ENCODE data around the gene C2CD2.
"Not testable (repeated sequence)": the region's sequence is repeated elsewhere in the genome, so short reads cannot be mapped to it uniquely, and the experiment has no call there.

C2CD2 gene

DNA sequence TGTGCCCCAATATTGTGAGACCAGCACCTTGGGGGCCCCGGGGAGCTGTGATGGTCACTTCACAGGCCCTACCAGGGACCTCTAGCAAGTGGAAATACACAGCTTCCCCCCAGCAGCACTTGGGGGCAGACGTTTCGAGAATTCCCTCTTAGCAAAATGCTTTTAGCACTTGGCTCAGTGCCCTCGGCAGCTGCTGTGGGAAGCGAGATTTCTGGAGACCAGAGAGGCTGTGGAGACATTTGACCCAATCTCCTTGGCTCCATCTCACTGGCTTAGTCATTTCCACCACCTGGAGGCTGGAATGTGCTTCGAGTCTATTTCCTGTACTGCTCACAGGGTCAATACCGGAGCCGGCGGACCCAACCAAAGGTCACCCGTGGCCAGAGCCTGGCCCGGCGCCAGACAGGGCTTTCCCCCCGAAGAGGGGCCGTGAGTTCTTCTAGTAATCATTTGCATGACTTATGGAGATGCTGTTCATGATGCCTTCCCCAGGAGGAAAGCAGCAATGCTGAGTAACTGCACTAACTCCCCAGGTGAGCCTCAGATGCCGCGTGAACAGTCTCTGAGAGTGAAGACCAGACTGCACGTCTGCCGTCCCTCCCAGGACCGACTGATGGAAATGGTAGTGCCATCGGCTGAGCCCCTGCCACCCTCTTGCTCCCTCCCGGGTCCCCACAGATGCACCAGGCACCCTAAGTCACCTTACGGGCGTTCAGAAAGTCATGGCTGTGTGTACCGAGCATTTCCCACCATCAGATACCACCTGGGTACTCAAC lies 4.4 kb upstream of the C2CD2 start:
- DNase-seq (ENCODE audit: low read depth) = peak; percentile 72

- peak; percentile 64 for DNase-seq (ENCODE audit: low read depth)
These were observed 3.3 kb upstream of the C2CD2 start for GRCh38 chr21:41956926-41957729.

- DNase-seq (ENCODE audit: low read depth) = no peak
These were observed 1.7 kb upstream of the C2CD2 start for GRCh38 chr21:41955516-41955915.

- DNase-seq (ENCODE audit: low read depth) = no peak
These were observed 1.1 kb upstream of the C2CD2 start for GRCh38 chr21:41954654-41955499.

- DNase-seq (ENCODE audit: low read depth) = no peak
These were observed 478 bp downstream of the C2CD2 start for GRCh38 chr21:41953249-41953830.

DNA sequence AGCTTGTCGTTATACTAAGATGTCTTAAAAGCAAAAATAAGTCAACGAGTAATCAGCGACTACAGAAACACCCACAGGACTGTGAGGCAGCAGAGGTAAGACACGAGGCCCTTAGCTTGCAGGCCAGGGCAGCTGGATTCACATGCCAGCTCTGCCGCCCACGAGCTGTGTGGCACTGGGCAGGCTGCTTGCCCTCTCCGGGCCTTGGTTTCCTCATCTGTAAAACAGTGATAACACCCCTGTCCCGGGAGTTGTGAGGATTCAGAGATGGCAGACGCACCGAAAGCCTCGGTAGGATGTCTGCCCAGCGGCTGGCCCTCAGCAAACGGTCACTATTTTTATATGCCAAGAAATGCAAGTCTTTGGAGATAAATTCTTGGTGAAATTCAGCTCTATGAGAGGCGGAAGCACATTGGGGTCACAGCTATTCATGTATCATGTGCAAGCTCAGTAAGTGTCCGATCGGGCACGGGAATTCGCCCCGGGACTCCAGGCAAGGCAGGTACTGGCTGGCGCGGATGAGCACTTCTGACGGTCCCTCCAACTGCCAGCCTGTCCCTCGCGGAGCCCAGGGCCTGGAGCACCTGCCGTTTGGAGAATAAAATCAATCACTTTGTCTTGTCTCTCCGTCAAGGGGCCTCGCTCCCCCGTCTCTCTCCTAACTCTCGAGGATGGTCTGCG lies 1.1 kb downstream of the C2CD2 start:
- no peak for DNase-seq (ENCODE audit: low read depth)

GRCh38 chr21:41951876-41952567 lies 1.8 kb downstream of the C2CD2 start:
- DNase-seq (ENCODE audit: low read depth) = no peak

DNA sequence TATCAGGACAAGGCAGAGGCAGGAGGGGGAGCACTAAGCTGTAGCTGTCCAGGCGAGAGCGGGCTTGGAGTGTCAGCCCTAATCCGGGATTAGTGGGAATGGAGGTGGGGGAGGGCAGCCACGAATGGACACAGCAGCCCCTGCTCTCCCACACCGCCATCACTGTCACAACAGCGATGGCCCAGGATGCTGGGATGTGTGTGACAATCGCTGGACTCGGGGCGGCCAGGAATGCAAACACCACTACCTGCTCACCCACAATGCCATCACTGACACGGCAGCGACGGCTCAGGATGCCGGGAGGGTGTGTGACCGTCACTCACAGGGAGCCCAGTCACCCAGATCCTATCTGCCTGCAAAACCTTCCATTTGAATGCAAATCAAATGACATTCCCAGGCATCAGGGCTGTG lies 2.9 kb downstream of the C2CD2 start:
- DNase-seq (ENCODE audit: low read depth) = no peak

GRCh38 chr21:41949631-41950030 lies 4.2 kb downstream of the C2CD2 start:
- not testable (repeated sequence) for DNase-seq (ENCODE audit: low read depth)

DNA sequence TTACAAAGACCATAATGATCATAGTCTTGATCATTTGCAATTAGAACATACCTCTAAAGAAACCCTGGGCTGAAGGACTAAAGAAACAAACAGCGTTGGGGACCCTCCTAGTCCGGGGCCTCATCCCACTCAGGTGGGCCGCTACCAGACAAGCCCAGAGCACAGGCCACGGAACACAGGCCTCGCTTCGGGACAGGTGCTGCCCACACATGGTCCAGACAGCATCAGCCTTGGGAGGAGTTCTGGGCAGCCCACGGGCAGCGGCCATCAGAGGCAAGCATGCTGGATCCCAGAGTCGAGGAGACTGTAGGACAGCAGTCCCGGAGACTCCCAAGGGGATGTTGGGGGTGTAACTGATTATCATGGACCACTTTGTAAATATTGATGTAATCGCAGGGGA lies 4.9 kb downstream of the C2CD2 start:
- DNase-seq (ENCODE audit: low read depth) = no peak

DNA sequence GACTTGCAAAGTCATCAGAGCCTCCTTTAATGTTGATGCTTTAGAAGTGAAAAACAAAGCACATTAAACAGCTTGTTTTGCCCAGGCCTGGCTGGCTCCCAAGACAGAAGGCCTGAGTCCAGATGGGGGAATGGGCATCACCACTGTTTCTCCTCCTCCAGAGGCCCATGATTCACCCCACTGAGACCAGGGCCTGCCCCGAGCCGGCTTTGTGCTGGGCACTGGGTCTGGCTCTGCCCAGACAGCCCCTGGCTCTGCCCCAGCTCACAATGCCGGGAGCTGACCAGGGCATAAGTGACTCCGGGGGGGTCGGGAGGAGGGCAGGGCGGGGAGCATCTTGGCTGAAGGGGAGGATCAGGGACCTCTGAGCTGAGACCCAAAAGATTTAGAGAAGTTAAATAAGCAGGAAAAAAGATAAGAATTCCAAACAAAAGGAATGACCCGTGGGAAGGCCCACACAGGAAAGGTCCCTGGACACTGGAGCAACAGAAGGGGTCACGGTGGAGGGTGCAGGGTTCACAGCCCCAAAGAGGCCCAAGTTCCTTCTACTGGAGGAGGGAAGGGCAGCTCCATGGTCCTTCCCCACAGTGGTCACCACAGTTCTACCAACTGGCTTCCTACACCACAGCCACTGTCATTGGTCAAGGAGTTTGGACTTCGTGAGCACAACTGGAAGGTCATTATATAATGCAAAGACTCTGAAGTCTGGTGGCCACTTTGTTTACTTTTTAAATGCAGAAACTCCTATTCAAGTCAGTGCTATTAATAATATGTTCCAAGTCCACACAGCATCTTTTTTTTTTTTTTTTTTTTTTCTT lies 5.5 kb downstream of the C2CD2 start:
- peak; percentile 38 for DNase-seq (ENCODE audit: low read depth)

- no peak for DNase-seq (ENCODE audit: low read depth)
These were observed 7.8 kb downstream of the C2CD2 start for GRCh38 chr21:41945982-41946381.

DNA sequence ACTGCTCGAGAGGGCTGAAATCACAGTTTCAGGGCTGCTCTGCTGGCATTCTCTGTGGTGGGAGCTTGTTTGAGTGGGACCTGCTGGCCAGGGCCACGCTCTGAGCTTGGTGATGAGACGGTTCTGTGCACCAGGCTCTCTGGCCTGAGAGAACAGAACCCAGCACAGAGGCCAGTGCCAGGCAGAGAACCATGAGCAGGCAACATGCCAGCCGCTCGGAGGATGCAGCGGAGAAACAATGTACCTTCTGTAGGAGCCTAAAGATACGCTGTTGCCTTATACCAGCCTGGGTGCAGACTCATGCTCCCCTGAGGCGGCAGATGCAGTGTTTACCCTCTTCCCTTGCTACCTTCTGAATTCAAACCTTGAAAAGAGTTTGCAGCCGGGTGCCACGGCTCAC lies 10.0 kb downstream of the C2CD2 start:
- no peak for DNase-seq (ENCODE audit: low read depth)

DNA sequence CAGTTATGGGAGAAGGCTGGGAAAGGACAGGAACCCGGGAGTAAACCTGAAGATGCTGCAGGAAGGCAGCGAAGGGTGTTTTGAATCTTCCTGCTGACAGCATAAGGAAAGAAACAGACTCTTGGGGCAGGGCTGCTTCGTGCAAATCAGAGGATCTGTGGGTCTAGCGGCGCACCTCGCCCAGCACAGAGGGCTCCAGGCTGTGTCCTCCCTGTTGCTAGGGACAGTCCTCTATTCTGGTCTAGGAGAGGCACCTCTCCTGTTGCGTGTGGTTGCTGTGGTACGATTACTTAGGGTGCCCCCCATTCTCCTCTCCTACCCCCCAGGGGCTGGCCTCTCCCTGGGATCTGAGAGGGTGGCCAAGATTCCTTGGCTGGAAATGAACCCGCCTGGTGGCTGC lies 11.4 kb downstream of the C2CD2 start:
- no peak for DNase-seq (ENCODE audit: low read depth)

GRCh38 chr21:41941941-41942340 lies 11.9 kb downstream of the C2CD2 start:
- DNase-seq (ENCODE audit: low read depth) = no peak

- DNase-seq (ENCODE audit: low read depth) = no peak
These were observed 13.4 kb downstream of the C2CD2 start for GRCh38 chr21:41940431-41940830.

DNA sequence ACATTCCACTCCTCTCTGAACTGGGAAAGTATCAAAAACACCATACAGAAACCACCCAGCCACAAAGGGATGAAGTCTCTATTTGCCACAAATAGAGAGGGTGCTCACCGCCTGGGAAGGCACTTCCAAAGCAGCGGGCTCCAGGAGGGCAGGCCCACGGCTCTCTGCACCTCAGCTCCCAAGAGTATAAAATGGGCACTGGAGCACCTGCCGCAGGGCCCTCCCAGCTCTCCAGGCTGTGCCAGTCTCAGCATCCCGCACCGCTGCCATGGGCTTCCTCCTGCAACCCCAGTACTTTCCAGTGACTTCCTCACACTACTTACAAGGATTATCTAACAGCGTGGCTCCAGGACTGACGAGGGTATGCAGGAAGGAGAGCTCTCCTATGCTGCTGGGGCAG lies 14.4 kb downstream of the C2CD2 start:
- DNase-seq (ENCODE audit: low read depth) = no peak

- DNase-seq (ENCODE audit: low read depth) = no peak
These were observed 20.3 kb downstream of the C2CD2 start for GRCh38 chr21:41933313-41934079.

Measured in GM04504 (cell line).